ENCODE measurements around the gene USF1.

DNA sequence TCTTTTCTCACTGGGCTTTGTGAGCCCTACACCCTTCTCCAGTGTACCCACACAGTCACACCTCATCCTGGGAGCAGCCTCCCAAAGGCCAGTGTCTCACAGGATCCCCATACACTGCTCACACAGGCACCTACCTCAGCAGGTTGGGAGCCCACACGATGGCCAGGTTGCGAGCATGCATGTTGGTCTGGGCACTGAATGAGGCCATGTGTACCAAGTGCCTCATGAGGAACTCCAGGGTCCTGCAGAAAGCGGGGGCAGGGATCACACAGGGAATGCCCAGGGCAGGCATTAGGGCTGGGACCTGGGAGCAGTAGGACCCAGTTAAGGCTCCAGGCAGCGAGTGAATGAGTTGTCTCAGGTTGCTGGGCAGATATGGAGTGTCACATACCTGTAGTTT lies 8.5 kb upstream of the USF1 start:
- TF ChIP-seq CTCF (IDR thresholded peaks at IDR 0.05) (no peak), ZFX (IDR thresholded peaks at IDR 0.05; ENCODE audit: borderline replicate concordance) (no peak)
